GM21367 (cell line): Measurements from ENCODE around the gene AFAP1L2.

Experiments used
- ATAC-seq: cut with Tn5 transposase; IDR thresholded peaks from one replicate; pipeline ENCODE4 v1.9.1; 2021; ENCODE audit not compliant: unreplicated experiment

The AFAP1L2 gene

DNA sequence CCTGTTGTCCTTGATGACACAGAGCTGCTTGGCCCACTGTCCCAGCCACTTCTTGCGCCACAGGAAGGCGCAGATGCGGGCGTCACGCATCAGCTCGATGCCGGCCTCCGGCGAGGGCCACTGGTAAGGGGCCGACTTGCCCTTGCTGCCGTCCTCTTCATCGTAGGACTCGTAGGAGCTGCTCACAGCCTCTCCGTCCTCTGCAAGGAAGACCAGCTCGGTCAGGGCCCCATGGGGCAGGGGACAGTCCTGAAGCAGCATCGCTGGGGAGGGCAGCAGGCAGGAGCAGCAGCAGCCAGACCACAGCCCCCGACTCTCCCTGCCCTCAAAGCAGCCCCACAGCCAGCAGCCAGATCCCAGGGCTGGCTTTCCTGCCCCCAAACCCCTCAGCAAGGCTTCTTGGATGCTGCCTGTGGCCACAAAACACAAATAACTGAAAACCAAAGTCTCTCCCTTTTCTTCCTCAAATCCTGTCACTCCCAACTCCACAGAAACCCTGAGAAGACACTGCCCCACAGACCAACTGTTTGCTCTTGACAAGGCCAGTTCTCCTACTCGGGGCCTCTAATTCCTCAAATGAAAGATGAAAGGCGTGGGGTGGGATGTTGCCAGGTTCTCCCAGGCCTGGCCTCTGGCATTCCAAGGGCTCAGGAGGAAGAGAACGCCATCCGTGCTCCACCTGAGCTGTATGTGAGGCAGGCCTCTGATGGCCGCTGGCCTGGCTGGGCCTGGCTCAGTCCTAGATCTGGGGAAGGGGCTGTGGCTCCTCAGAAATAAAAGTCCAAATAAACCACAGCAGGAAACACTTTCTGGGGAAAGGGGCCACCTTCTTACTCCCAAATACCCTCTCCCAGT is 88.5 kb downstream of the AFAP1L2 start:
- ATAC-seq = no peak

DNA sequence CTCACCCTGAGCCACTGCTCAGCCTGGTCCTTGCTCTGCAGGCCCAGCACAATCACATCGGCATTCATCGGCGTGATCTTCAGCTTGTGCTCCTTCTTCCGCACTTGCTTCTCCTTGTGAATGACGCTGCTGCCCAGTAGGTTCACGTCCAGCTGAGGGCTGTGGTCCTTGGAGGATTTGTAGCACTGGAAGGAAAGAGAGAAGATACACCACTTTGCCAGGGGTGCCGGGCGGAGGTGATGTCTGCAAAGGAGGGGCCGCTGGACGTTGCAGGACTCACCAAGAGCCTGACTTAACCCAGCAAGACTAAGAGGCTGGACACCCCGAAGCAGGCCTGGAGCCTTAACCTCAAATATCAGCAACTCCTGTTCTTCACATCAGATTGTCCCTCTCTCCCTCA is 90.4 kb downstream of the AFAP1L2 start:
- no peak for ATAC-seq

DNA sequence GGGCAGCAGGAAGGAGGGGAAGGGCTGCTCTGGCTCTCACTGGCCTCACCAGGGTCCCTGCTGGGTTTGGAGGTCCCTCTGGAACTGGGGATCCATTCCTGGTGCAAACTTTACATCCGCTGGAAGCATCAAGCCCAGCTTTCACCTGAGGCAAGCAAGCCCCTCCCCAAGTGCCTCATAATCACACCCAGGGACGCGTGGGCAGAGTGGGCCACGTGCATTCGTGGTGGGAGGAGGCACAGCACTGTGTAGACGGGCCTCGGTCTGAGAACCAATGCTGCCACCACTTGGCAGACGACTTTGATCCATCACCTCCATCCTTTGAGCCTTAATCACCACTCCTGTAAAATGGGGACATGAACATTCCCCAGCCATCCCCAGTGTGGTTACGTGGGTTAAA is 91.2 kb downstream of the AFAP1L2 start:
- no peak for ATAC-seq

DNA sequence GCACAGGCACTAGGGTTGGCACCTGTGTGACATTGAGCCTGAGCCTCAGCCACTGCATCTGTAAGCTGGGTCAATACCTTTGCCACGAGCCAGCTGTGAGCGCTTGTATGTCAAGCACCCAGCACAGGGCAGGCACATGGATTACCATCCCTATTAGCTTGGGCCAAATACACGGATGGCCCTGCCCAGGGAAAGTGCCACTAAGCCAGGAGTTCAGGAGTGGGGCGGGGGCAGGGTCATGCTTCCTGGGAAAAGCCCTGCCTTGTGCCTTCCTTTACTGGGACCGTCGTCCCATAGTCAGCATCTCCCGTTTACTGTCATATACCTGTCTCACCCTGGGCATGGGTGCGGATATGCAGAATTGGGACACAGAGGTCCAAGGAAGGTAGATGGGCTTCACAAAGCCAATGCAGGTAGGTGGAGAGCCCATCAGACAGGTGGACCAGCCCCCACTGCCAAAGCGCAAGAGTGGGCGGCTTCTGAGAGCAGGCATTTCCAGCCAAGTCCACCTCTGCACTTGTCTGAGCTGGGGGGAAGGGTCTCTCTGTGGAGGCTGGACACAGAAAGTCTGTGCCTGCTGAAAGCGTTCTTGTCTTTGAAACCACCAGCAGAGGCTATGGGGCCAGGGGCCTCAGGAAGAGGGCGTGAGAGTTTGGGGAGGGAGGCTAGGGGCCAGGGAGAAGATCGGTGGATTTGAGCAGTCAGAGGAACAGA is 92.6 kb downstream of the AFAP1L2 start:
- no peak for ATAC-seq

DNA sequence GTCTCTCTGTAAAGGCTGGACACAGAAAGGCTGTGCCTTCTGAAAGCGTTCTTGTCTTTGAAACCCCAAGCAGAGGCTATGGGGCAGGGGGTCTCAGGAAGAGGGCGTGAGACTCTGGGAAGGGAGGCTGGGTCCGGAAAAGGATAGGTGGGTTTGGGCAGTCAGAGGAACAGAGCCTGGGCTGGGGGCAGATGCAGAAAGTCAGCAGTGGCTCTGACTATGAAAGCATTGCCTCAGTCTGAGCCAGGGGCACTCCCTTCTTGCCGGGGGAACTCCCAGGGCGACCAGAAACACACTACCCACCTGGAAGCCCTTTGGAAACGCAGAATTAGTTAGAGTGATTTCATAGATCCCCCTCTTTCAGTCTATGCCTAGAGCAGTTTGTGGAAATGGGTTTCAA is 93.3 kb downstream of the AFAP1L2 start:
- ATAC-seq = no peak

DNA sequence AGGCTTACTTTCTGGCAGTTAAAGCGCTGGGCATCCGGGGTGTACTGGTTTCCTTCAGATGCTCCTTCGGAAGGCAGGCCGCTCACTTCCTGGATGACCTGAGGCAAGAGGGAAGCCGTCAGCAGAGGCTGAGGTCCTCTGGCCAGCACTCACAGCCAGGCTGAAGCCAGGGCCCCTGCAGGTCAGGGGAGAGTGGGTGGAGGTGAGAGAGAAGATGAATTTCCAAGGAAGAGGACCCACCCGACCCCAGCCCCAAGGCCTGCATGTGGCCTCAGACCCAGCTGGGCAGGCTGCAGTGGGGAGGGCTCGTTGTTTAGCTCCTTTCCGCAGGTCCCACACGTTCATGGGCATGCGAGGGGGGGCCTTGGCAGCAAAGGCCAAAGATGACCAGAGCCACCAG is 94.0 kb downstream of the AFAP1L2 start:
- no peak for ATAC-seq

DNA sequence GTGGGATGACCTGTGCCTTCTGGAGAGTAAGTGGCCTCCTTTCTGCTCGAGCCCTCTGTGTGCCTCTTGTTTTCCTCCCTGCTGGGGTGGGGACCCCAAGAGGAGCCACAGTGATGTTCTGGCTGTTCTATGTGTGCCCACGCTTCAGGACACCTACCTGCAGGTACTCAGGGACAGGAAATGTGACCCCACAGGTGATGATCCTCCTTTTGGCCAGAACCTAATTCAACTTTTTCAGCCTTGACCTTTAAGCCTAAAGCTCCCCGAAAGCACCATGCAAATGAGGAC is 95.0 kb downstream of the AFAP1L2 start:
- ATAC-seq = no peak

DNA sequence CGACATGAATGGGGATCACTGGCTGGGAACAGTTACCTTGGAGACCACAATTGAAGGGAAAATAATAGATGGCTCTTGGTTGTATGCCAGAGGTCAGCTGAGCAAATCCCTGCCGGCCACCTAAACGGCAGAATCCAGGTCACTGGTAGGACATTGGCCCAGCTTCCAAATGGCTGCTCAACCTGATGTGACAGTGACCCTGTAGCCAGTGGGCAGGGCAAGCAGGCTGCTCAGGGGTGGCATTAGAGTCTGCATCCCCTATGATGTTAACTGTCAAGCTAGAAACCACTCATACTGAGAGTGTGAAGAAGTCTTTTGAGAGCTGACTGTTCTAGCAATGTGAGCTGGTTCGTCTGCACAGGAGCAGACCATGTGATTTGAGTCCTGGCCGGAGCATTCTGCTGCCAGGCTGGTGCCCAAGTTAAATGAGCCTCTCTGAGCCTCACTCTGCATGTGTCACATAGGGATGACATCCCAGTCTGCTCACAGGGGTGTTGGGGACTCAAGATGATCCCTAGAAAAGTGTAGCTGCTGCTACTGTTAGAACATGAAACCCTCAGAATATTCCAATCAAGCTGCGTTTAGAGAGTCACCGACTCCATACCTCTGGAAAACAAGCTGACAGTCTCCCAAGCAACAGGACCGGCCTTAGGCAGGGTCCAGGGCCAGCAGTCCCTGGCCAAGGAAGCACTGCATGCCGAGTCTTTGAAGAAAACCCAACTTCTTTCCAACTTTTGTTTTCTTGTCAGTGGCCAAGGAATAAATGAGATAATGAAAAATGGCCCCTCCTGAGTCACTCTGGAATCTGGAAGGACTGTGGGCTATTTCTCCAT is 95.6 kb downstream of the AFAP1L2 start:
- ATAC-seq = no peak

DNA sequence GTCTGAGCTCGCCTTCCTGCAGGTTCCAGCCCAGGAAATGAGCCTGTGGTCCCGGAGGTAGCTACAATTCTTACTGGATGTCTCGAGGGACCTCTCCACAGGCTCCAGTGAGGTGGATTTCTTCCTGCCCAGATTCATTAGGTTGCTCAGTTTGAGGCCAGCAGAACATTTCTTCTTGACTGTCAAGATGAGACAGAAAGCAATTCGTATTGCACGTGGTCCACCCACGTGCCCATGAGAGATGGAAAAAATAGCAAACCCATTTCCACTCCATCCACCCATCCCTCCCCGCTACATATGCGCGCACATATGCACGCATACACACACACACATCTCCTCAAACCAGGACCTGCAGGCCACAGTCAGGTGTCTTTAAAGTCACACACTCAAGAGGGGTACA is 96.6 kb downstream of the AFAP1L2 start:
- no peak for ATAC-seq

DNA sequence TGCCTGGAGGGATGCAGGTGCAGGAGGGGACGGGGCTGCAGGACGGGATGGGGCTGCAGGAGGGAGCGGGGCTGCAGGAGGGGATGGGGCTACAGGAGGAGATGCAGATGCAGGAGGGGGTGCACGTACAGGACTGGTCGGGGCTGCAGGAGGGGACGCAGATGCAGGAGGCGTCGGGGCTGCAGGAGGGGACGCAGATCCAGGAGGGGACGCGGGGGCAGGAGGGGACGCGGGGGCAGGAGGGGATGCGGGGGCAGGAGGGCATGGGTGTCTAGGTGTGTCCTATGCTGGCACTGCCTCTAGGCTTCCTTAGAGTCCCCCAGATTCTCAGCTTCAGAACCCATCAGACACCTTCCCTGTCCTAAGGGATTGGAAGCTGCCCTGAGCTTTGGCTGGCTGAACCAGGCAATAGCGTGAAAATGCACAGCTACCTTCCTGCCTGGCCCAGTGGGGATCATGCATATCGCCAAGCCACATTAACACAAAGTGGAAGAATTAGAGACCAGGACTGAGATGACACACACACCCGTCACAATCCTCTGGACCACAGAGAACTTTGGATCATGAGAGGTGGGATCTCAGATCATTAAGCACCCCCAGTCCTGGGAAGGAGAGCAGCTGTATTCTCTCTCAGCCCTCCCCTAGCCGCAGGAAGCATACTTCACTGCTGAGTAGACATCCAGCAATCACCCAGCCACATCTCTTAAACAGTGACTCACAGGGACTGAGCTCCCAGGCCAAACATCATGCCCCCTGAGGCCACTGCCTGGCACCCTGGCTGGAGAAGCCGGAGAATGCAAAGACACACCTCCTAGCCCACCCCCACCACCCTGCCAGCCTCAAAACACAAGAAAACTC is 98.0 kb downstream of the AFAP1L2 start:
- no peak for ATAC-seq

DNA sequence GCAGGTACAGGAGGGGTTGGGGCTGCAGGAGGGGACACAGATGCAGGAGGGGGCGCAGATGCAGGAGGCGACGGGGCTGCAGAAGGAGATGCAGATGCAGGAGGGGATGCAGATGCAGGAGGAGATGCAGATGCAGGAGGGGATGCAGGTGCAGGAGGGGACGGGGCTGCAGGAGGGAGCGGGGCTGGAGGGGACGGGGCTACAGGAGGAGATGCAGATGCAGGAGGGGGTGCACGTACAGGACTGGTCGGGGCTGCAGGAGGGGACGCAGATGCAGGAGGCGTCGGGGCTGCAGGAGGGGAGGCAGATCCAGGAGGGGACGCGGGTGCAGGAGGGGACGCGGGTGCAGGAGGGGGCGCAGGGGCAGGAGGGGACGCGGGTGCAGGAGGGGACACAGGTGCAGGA is 98.8 kb downstream of the AFAP1L2 start:
- no peak for ATAC-seq

DNA sequence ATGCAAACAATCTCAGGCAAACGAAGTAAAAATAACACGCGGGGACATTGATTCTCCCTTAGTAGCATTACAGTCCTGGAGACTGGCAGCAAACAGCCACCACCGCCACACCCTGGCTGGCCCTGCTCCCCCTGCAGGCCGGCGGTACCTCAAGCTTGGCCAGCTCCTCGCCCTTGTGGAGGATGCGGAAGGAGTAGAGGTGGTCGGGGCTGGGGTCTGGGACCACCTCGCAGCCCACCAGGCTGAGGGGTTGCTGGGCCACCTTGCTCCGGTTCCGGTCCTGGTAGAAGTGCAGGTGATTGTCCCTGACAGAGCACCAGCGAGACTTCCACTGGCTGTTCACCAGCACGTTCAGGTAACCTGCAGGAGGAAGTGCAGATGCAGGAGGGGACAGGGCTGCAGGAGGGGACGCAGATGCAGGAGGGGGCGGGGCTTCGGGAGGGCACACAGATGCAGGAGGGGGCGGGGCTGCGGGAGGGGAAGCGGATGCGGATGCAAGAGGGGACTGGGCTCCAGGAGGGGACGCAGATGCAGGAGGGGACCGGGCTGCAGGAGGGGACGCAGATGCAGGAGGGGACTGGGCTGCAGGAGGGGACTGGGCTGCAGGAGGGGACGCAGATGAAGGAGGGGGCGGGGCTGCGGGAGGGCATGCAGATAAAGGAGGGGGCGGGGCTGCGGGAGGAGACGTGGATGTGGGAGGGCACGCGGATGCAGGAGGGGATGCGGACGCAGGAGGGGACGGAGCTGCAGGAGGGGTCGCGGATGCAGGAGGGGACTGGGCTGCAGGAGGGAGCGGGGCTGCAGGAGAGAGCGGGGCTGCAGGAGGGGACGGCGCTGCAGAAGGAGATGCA is 99.5 kb downstream of the AFAP1L2 start:
- ATAC-seq = peak; percentile 67

DNA sequence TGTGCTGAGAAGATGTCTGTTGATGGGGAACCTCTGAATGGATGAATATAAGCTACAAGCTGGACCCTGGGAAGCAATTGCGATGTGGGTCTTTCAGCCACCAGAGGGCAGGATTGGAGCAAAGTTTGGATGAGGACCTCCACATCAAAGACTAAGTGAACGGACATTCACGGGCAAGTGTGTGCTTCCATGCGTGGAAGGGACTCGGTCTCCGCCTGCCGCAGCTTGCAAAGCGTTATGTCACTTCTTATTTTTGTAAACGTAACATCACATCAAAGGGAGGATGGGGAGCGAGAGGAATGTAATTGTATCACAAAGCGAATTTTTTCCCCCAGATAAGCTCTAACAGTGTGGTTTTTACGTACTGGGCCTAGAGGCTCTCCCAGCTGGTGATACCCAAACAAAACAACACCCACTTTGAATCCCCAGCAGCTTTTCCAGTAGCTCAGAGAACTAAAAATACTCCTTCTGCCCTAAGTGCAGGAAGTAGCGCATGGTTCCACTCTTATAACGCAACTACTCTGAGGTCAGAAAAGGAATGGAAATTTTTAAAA is 100.2 kb downstream of the AFAP1L2 start:
- ATAC-seq = peak; percentile 84

DNA sequence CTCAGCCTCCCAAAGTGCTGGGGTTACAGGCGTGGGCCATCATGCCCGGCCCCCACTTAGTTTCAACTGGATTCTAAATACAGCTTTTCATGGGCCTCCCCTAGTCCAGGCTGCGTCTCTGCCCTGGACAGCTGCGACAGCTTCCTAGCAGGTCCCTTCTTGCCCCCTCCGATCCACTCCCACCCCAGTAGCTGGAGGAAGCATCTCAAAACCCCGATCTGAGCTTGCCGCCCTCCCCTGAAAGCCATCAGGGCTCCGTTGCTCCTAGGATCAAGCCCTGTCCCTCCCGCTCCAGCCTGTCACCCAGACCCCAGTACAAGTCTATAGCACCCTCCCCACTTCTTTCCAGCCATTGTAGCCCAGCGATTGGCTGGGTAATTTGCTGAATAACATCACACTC is 100.7 kb downstream of the AFAP1L2 start:
- ATAC-seq = no peak

DNA sequence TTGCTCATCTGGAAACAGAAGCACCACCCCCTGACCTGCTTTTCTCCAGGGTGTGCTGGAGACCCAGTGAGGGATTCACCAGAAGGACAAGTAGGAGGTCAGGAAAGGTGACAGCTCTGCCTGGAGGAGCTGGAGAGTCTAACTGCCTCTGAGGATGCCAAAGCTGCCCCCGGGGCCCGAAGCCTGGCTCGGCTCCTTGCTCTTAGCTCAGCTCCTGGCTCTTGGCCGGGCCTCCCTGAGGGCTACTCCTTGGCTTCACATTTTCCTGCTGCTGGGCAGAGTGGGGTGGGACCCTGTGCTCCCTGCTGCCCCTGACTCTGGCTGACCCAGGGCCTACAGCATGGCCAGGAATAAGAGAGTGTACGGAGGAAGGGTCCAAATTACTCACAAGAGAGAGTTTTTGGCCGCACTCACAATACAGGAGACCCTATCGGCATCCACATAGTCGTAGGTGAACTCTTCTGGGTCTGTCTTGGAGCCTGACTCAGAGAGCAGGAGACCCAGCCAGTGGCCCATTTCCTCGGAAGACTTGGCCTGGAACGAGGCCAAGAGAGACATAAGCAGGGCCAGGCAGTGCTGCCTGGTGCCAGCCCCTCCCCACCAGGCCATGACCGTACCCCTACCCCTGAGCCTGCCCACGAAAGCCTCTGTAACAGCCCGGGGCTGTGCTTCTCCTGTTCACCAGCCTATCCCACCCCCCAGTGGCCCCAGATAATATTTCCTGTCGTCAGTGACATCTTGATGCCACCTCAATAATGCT is 102.2 kb downstream of the AFAP1L2 start:
- ATAC-seq = no peak

DNA sequence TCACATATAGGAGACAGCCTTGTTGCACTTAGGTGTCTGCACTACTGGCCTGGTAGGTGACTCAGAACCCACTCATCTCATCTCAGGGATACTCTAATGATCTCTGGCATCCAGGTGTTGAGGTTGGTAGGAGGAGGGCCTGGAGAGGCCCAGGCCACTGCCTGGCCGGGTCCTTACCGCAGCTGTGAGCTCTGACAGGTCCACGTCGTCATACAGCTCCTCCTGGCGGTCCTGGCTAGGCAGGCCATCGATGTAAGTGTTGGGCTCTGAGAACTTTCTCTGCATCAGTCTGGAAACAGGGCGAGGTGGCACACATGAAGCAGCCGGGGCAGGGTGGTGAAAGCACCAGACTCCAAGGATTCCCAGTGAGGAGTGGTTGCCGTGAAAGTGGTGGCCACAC is 103.1 kb downstream of the AFAP1L2 start:
- no peak for ATAC-seq

DNA sequence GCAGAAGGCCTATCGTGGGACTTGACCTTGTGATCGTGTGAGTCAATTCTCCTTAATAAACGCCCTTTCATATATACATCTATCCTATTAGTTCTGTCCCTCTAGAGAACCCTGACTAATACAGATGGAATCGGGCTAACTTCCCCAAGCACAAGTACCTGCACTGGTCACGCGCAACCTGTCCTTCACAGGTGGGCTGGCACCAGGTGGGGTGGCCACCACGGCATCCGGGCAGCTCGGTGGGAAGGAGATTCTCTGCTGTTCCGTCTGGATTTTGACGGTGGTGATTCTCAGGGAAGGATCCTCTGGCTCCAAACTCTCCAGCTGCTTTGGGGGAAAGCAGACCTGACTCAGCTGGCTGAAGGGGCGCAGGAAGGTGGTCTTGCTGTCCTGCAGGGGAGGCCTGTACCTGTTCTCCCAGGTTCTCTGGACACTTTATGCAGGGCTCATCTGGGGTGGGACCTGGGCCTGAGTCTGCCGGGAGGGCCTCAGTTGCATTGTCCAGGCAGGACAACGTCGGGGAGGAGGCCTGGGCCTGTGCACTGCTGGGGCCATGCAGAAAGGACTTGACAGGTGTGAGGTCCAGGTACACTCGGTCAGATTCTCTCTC is 104.2 kb downstream of the AFAP1L2 start:
- ATAC-seq = no peak

DNA sequence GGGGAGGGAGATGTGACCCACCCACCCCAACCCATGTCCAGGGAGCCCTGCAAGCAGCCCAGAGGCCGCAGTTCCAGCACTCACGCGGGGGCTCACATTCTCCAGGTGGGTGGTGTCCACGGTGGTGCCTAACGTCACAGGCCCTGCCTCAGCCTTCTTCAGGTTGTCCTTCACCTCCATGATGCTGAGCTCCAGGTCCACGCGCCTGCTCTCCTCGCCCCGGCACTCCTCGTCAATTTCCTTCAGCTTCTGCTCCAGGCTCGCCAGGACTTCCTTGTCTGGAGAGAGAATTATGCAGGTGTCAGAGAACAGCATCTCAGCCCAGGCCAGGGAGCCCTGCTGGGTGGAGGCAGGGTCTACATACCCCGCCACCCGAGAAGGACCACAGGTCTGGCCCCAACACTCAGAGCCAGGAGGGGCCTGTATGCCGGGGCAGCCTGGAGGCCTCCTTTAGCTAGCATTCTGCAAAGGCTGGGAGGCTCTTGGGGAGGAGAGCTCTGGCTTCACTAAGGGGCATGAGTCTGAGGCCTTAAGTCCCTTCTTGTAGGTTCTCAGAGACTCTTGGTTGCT is 107.1 kb downstream of the AFAP1L2 start:
- ATAC-seq = no peak
